GM12874 (cell line): ENCODE data around the gene B9D2.

Source experiments
- CTCF ChIP-seq: IDR thresholded peaks from 2 replicates; pipeline ENCODE4 v1.5.1; 2011; ENCODE audit warnings: low read depth, mild to moderate bottlenecking, control low read depth, low read length, moderate library complexity; ENCODE audit not compliant: insufficient read depth

The B9D2 gene

GRCh38 chr19:41407271-41407670 lies 43.3 kb upstream of the B9D2 start:
- TF ChIP-seq CTCF, result no peak

- TF ChIP-seq CTCF, result no peak
These were observed 41.8 kb upstream of the B9D2 start for GRCh38 chr19:41405776-41406175.

GRCh38 chr19:41403181-41403970 lies 39.4 kb upstream of the B9D2 start:
- no peak for TF ChIP-seq CTCF

- no peak for TF ChIP-seq CTCF
These were observed 38.1 kb upstream of the B9D2 start for GRCh38 chr19:41402010-41402409.

- no peak for TF ChIP-seq CTCF
These were observed 37.5 kb upstream of the B9D2 start for GRCh38 chr19:41401483-41401882.

GRCh38 chr19:41399525-41399924 lies 35.6 kb upstream of the B9D2 start:
- TF ChIP-seq CTCF, result no peak

- TF ChIP-seq CTCF, result no peak
These were observed 35.1 kb upstream of the B9D2 start for GRCh38 chr19:41399091-41399490.
